ENCODE data around the gene PCED1B.
A peak's percentile ranks its signal among the peaks of the same experiment; 100 is the strongest.

Gene PCED1B

DNA sequence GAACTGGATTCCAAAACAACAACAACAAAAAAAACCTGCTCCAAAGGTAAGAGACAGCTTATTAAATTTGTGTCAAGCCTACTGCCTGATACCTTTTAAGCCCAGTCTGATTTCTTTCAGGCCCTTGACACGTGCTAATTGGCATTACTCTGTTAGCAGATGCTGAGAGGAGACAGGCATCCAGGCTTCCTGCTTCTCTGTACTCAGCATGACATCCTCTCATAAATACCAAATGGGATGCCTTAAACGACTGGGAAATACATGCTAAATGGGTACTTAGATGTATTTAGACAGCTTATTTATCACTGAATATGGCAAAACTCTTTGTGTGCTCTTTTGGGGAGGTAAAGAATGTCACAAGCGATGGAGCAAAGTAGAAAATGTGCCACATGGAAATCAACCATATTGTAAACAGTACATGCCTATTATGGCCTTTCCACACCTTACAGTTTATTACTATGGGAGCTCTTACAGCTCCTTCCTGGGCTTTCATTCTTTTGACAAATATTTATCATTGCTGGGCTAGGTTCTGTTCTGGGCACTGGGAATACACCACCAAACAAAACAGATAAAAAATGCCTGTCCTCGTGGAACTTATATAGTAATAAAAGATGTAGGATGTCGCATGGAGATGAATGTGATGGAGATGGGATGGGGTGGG is 11.5 kb upstream of the PCED1B start:
- DNase-seq (ENCODE audit: low read depth): no peak

GRCh38 chr12:47068539-47068938 is 10.9 kb upstream of the PCED1B start:
- DNase-seq (ENCODE audit: low read depth): peak; percentile 93

DNA sequence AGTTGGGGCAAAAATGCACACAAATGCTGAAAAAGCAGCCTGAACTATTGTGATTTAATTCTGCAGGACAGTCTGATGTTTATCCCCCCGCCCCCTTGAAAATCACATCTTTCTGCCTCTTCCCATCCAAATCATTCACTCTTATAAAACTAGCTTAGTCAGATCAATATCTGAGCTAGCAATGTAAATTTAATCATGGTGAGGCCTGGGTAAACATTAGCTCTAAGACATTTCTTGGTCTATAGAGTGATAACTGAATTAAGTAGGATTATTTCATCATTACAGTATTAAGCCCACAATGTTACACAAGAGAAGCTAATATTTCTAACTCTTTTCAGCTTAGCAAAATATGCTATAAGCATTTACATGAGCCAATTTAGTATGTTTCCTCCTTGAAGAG is 9.1 kb upstream of the PCED1B start:
- DNase-seq (ENCODE audit: low read depth): no peak

GRCh38 chr12:47071241-47071852 is 8.1 kb upstream of the PCED1B start:
- no peak for DNase-seq (ENCODE audit: low read depth)

DNA sequence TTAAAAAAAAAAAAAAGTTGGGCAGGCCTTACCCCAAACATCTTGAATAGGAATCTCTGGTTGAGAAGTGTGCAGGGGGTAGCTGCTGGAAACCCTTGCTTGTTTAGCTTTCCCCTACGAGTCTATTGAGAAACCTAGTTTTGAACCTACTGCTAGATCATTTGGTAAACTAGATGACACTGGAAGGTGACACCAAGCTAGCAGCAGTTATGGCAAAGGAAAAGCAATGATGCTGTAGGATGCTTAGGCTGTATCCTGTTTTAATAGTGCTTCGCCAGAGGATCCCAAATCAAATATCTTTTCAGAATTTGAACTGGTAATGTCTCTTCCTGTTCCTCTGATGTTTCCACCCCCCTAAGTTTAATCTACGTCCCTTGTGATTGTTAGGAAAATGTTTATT is 5.5 kb upstream of the PCED1B start:
- no peak for DNase-seq (ENCODE audit: low read depth)

GRCh38 chr12:47074757-47075156 is 4.7 kb upstream of the PCED1B start:
- no peak for DNase-seq (ENCODE audit: low read depth)

GRCh38 chr12:47075192-47076084 is 4.0 kb upstream of the PCED1B start:
- no peak for DNase-seq (ENCODE audit: low read depth)

DNA sequence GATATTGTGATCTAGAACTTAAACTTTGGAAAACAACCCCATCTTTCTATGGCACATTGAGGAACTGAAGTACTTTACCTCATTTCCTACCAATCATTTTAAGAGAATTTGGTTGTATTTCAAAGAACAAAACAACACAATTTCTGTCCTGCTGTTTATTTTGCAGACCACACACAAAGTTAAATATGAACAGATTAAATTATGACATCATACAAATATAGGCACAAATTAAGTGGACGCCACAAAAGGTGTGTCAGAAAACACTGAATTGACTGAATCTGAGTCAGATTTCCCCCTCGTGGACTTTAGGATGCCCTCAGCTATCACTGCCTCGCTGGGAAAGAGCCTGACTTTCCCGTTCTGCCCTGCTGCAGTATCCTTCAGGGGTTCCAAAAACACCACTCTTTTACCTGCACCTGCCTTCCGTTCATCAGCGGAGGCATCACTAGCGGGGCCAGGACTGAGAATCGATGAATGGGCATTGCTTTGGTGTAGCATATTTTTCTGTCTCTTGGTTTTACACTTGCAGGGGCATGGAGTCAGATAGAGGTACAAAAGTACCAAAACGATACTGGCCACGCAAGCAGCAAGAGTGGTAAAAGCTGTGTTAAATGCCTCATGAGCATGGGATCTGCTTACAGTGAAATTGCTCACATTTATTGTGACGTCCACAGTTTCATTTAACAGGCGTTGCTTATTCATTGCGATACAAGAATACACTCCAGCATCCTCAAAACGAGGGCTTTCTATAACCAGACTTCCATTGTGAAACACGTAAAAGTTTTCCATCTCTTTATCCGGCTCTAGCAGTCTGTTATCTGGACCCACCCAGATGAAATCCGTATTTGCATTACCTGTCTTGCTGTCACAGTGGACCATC is 2.0 kb upstream of the PCED1B start:
- no peak for DNase-seq (ENCODE audit: low read depth)

- no peak for DNase-seq (ENCODE audit: low read depth)
These were observed 1.4 kb upstream of the PCED1B start for GRCh38 chr12:47078086-47078395.

DNA sequence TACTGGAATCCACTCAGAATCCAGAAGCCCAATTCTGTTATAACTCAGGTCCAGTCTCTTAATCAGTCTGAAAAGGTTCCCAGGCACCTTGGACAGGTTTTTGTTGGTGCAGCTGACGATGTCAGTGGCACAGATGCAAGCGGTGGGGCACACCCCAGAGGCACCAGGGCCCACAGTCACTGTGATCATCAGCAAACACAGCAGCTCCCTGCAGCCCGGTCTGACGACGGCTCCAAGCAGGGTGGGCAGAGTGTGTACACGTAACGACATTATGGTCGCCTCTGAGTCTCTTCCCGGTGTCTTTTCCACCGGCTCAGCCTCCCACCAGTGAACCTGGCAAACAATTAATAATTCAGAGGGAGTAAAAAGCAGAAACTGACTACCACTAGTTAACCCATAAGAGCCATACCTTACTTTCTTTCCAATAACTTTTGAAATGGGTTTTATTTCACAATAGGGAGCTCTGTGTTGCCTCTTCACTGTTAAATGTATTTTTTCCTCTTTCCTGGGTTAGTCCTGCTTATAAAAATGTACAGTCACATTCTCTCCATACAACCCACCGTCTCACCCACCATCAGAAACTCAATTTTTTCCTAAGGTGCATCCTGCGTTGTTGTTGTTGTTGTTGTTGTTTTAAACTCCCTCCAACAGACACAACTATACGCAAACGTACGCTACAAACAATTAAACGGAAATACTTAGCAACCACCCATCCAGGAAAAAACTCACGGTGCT is 521 bp upstream of the PCED1B start:
- no peak for DNase-seq (ENCODE audit: low read depth)

GRCh38 chr12:47079981-47080724 is 732 bp downstream of the PCED1B start:
- DNase-seq (ENCODE audit: low read depth): no peak

DNA sequence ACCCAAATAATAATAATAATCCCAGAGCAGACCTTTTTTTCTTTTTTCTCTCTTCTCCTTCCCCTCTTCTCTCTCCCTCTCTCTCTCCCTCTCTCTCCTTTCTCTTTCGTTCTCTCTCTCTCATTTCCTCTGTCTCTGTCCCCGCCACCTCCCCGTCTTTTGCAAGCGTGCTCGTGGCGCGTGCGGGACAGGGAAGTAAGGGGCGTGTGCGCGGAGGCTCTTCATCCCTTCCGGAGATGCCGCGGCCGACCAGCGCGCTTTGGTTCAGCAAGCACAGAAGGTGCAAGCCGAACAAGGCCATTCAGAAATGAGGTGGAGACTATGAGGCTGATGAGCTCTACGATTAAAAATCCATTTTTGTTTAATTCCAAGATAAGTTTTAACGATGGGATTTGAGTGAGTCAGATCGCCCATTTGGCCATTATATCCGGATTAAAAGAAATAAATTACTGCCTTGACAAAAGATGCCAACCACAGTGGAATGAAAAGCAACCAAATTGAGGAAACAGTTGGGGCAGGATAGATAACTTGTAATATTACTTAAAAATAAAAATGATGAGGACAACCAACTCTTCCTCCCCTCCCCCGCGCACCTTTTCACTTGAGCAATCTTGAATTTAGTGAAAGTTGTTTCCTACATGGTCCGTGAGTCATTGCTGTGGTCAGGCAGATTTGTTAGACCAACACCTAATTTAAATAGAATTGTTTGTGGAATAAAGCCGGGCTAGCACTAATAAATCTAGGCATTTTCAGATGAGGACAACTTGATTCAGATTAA is 1.5 kb downstream of the PCED1B start:
- no peak for DNase-seq (ENCODE audit: low read depth)

DNA sequence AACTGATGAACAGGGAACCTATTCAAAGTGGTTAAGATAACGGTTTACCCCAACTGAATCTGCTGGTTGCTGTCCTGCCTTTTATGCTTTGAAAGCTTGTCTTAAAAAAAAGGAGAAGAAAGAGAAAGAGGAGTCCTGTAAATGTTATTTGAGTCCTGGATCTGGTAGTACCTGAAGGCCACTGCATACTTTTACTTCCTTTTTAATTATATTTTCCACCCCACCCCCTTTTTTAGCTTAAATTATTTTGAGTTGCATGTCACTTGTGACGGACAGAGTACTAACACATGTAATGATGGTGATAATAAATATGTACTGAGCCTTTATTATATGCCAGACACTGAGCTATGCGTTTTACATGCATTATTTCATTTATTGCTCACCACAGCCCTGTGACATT is 2.9 kb downstream of the PCED1B start:
- no peak for DNase-seq (ENCODE audit: low read depth)

GRCh38 chr12:47082796-47083621 is 3.6 kb downstream of the PCED1B start:
- peak; percentile 74 for DNase-seq (ENCODE audit: low read depth)

DNA sequence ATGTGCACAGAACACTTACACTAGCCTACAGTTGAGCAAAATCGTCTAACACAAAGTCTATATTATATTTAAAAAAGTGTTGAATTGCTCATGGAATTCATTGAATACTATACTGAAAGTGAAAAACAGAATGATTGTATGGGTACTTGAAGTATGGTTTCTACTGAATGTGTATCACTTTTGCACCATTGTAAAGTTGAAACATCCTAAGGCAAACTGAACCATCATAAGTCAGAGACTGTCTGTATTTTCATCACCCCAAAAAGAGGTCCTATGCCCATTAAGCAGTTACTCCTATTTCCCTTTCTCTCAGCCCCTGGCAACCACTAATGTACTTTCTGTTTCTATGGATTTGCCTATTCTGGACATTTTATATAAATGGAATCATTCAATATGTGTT is 4.8 kb downstream of the PCED1B start:
- no peak for DNase-seq (ENCODE audit: low read depth)

- DNase-seq (ENCODE audit: low read depth): no peak
These were observed 6.4 kb downstream of the PCED1B start for GRCh38 chr12:47085815-47086252.

GRCh38 chr12:47087088-47087688 is 7.8 kb downstream of the PCED1B start:
- DNase-seq (ENCODE audit: low read depth): no peak
